BLaER1 (cell line): ENCODE results near the gene SGTA.

Source experiments
- H3K27ac ChIP-seq: shearing (Covaris generic); formaldehyde crosslinking; 2 replicates; pipeline ENCODE4 v1.8.1; 2022
- H3K27me3 ChIP-seq: shearing (Covaris generic); formaldehyde crosslinking; 2 replicates; pipeline ENCODE4 v1.8.1; 2022
- H3K36me3 ChIP-seq: shearing (Covaris generic); formaldehyde crosslinking; 2 replicates; pipeline ENCODE4 v1.8.1; 2022
- H3K4me1 ChIP-seq: shearing (Covaris generic); formaldehyde crosslinking; 2 replicates; pipeline ENCODE4 v1.8.1; 2022
- H3K4me2 ChIP-seq: shearing (Covaris generic); formaldehyde crosslinking; 2 replicates; pipeline ENCODE4 v1.8.1; 2022
- H3K4me3 ChIP-seq: shearing (Covaris generic); formaldehyde crosslinking; 2 replicates; pipeline ENCODE4 v1.8.1; 2022
- H3K9ac ChIP-seq: shearing (Covaris generic); formaldehyde crosslinking; 2 replicates; pipeline ENCODE4 v1.8.1; 2022
- H3K9me3 ChIP-seq: shearing (Covaris generic); formaldehyde crosslinking; 2 replicates; pipeline ENCODE4 v1.8.1; 2022
- H4K20me1 ChIP-seq: shearing (Covaris generic); formaldehyde crosslinking; 2 replicates; pipeline ENCODE4 v1.8.1; 2022
- Cebpa-rat ChIP-seq: shearing (Covaris generic); IDR thresholded peaks from 2 replicates; pipeline ENCODE4 v1.8.1; 2022

Gene SGTA

DNA sequence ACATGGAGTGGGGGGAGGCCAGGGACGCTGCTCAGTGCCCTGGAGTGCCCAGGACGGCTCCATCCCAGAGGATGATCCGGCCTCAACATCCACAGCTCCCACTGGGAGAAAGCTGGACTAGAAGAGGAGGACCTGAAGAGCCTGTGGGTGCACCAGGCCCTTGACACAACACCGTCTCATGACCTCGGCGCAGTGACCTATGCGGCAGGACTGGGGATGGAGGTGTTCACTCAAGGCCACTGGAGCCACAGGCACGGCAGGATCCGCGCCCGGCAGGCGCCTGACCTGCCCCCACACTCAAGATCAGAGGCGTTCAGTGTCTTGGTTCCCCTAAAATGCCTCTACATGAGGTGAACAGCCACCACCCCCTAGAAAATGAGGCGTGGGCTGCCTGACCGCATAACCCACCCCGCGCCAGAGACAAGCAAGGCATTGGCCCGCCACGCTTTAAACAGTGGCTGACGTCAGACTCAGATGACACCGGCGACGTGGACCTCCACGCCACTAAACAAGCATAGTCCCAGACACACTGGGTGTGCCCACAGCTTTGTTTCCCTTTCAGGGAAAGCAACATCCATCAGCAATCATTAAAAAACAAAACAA, 8.0 kb downstream of the SGTA start:
- H3K27me3 ChIP-seq: no peaks in the 10 kb centered on the region
- H4K20me1 ChIP-seq: peaks cover 95% of the 10 kb centered on the region
- H3K27ac ChIP-seq: peak overlapping the region; percentile 80
- peaks cover 77% of the 10 kb centered on the region for H3K36me3 ChIP-seq
- peak overlapping the region; percentile 73; the same call in 1 of the 2 replicates for H3K9ac ChIP-seq
- H3K4me1 ChIP-seq: peaks cover 75% of the 10 kb centered on the region
- peak overlapping the region; percentile 85 for H3K4me2 ChIP-seq
- no peak for TF ChIP-seq Cebpa-rat
- H3K4me3 ChIP-seq: no peak overlapping the region
- H3K9me3 ChIP-seq: no peaks in the 10 kb centered on the region

DNA sequence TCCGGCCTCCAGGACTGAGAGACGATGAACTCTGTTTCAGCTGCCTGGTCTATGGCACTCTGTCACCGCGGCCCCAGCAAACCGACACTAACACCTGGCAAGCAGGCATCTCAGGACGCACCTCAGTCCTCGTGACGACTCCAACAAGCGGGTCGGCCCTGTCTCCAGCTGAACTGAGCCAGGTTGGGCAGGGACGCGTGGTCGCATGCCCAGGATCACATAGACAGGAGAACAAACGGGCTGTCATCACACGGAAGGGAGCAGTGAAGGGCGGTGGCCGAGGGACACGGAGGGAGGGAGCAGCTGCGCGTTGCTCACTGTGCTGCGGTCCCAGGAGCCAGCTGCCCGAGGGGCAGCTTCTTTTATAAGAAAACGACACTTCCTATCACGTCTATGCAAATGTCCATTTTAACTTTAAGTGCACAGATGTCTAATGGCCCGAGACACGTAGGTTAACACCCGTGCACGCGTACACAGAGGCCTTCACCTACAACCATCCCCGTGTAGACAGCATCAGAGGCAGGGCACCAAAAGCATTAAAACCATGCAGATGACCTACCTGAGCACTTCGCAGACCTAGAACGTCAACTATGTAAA, 8.9 kb downstream of the SGTA start:
- peak overlapping the region; percentile 0; the same call in 1 of the 2 replicates for H3K27ac ChIP-seq
- H3K9me3 ChIP-seq: no peaks in the 10 kb centered on the region
- no peak overlapping the region for H3K9ac ChIP-seq
- peaks cover 75% of the 10 kb centered on the region for H3K4me1 ChIP-seq
- H3K36me3 ChIP-seq: peaks cover 72% of the 10 kb centered on the region
- no peaks in the 10 kb centered on the region for H3K27me3 ChIP-seq
- TF ChIP-seq Cebpa-rat: no peak
- H3K4me2 ChIP-seq: peak overlapping the region; percentile 85
- H4K20me1 ChIP-seq: peaks cover 95% of the 10 kb centered on the region
- no peak overlapping the region for H3K4me3 ChIP-seq

DNA sequence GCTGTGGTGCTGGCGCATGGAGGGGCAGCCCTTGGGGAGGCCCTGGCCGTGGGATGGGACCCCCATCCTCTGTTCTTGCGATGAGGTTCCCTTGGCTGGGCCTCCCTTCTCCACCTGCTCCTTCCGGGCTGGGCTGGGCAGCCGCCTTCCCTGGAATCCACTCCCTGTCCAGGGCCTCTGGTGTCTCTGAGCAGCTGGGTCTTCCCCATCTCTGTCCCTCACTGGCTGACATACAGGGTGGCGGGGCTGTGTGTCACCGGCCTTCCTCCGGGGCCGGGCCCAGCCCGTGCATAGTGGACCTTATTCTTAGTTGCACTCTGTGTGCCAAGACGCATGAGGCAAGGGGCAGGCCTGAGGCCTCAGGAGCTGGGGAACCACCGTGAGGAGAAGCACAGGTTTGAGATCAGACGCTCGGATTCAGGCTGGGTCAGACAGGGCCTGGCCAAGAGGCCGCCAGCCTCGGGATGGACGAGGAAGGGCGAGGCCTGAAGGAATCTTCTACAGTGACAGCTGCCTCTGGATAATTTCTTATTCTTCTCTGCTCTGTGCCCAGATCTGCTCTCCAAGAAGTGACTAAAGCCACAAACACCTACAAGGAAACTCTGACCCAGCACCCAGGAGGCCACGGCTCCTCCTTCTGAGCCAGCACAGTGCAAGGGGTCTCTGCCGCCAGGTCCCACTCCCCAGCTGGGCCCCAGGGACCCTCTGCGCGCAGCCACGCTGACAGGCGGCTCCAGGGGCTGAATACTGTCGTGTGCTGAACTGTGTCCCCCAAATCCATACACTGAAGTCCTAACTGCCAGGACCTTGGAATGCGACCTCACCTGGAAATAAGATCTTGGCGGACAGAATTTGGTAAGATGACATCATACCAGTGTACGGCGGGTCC, 11.0 kb downstream of the SGTA start:
- H3K27me3 ChIP-seq: no peaks in the 10 kb centered on the region
- H3K4me3 ChIP-seq: no peak overlapping the region
- peaks cover 72% of the 10 kb centered on the region for H3K36me3 ChIP-seq
- H3K27ac ChIP-seq: peak overlapping the region; percentile 67
- H3K9me3 ChIP-seq: no peaks in the 10 kb centered on the region
- H3K9ac ChIP-seq: peak overlapping the region; percentile 55; the same call in 1 of the 2 replicates
- peaks cover 68% of the 10 kb centered on the region for H3K4me1 ChIP-seq
- H4K20me1 ChIP-seq: peaks cover 95% of the 10 kb centered on the region
- peak overlapping the region; percentile 86 for H3K4me2 ChIP-seq
- TF ChIP-seq Cebpa-rat: no peak

DNA sequence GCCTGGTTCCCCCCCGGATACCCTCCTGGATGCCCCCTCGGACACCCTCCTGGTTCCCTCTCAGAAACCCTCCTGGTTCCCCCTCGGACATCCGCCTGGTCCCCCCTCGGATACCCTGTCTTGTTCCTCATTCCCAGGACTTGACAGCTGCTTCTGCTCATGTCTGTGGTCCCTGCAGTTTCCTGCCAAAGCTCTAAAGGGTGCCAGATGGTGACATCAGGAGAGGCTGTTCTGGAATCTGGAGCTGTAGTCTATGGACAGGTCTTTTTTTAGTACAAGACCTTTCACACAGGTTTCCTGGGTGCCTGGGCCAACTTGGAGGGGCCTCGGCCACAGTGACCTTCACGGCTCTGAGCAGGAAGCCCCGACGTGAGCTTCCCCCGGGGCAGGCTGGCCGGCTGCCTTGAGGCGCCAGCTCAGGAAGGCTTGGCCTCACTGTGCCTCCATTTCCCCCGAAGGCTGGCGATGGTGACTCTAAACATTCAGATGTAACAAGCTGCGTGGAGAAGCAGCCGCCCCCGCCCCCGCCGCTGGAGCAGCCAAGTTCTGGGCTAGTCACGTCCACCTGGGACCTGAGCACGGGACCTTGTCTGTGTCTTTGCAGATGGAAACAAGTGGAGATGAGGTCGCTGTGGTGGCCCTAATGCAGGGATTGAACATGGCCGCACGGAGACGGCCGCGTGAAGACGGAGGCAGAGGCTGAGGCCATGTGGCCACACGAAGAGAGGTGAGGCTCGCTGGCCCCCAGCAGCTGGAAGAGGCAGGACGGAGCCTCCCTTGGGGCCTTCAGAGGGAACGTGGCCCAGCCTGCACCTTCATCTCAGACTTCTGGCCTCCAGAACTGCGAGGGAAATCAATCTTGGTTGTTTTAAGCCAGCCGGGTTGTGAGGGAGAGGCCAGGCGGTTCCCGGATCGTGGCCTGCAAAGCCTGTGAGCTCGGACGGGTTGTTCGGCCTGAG, 12.7 kb downstream of the SGTA start:
- Histone ChIP-seq H3K4me2 (peak overlapping the region; percentile 86), H3K4me1 (peaks cover 51% of the 10 kb centered on the region), H3K9ac (peak overlapping the region; percentile 49), H4K20me1 (peaks cover 95% of the 10 kb centered on the region), H3K36me3 (peaks cover 80% of the 10 kb centered on the region), H3K27me3 (no peaks in the 10 kb centered on the region), H3K27ac (peak overlapping the region; percentile 77), H3K4me3 (peak overlapping the region; percentile 30; the same call in 1 of the 2 replicates), H3K9me3 (no peaks in the 10 kb centered on the region)
- no peak for TF ChIP-seq Cebpa-rat

DNA sequence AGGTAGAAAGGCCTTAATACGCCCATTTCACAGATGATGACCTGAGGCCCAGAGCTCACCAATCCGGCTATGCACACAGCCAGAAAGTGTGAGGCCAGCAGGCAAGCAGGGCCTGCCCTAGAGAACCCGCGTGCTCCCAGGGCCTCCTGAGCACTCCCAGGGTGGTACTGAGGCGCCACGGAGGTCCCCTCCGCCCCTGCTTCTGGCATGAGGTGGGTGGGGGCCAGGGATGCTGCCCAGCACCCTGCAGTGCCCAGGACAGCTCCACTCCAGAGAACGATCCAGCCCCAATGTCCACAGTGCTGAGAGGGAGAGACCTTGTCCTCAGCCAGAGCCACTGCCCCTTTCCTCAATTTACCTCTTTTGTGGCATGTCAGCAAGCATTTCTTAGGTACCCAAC, 13.9 kb downstream of the SGTA start:
- Histone ChIP-seq H3K4me2 (peak overlapping the region; percentile 86; the same call in 1 of the 2 replicates), H3K4me1 (peaks cover 40% of the 10 kb centered on the region), H3K27ac (peak overlapping the region; percentile 77), H3K9ac (no peak overlapping the region), H3K4me3 (no peak overlapping the region), H3K36me3 (peaks cover 80% of the 10 kb centered on the region), H3K27me3 (no peaks in the 10 kb centered on the region), H4K20me1 (peaks cover 92% of the 10 kb centered on the region), H3K9me3 (no peaks in the 10 kb centered on the region)
- TF ChIP-seq Cebpa-rat: no peak

DNA sequence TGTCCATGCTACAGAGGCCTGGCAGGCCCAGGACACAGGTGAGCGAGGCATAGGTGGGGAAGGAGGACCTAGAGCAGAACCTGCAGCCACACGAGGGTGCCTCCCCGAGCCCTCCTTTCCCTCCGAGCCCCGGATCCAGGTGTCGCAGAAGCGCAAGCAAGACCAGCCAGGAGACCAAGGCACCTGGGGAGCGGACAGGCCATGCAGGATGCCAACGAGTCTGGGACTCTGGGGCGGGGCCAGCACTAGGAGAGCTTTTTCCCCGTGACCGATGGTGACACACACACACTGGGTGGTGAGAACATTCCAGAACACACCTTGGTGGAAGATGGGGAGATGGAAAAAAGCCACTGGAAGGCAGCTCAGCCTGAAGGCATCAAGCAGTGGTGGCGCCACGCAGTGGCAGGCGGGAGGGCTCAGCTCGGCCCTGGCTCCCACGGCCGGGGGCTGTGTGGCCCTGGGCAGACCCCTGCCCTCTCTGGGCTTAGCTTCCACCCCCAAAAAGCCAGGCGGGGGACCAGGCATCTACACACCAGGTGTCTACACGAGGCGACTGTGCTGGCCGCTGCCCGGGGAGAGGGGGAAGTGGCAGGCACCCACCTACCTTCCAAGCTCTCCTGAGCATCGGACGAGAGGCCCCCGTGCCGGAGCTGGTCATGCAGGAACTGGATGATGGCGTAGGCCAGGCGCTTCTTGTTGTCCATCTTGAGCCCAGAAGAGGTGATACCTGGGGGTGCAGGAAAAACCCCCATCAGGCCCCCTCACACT, 14.5 kb downstream of the SGTA start:
- H3K27me3 ChIP-seq: no peaks in the 10 kb centered on the region; the same call in 1 of the 2 replicates
- H4K20me1 ChIP-seq: peaks cover 92% of the 10 kb centered on the region
- no peak overlapping the region for H3K4me3 ChIP-seq
- no peaks in the 10 kb centered on the region for H3K9me3 ChIP-seq
- no peak overlapping the region for H3K4me2 ChIP-seq
- peaks cover 81% of the 10 kb centered on the region for H3K36me3 ChIP-seq
- peaks cover 36% of the 10 kb centered on the region for H3K4me1 ChIP-seq
- TF ChIP-seq Cebpa-rat: no peak
- 0 out of 2 replicates have a peak overlapping the region, but pooled peaks have one; percentile 77 for H3K27ac ChIP-seq
- H3K9ac ChIP-seq: no peak overlapping the region

DNA sequence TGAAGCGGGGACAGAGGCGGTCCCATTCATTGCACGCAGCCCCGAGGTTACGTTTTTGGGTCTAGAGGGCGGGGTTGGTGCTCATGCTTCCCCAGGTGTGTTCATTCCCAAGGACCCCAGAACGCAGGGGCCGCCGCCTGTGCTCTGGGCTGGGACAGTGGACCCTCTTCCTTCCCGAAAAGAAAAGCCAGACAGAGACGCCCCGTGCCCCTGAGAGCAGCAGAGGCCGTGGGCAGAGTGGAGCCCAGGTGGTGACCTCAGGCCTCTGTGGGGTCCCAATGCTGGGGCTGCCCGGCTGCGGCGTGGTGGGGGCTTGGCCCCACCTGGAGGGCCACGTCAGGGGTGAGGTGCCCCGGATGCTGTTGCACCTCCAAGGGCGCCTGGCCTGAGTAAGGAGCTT, 15.4 kb downstream of the SGTA start:
- Histone ChIP-seq H3K4me2 (no peak overlapping the region), H3K36me3 (peaks cover 89% of the 10 kb centered on the region), H3K9ac (no peak overlapping the region), H4K20me1 (peaks cover 97% of the 10 kb centered on the region), H3K4me1 (peaks cover 36% of the 10 kb centered on the region), H3K9me3 (no peaks in the 10 kb centered on the region), H3K4me3 (no peak overlapping the region), H3K27me3 (no peaks in the 10 kb centered on the region; the same call in 1 of the 2 replicates), H3K27ac (no peak overlapping the region)
- TF ChIP-seq Cebpa-rat: no peak

DNA sequence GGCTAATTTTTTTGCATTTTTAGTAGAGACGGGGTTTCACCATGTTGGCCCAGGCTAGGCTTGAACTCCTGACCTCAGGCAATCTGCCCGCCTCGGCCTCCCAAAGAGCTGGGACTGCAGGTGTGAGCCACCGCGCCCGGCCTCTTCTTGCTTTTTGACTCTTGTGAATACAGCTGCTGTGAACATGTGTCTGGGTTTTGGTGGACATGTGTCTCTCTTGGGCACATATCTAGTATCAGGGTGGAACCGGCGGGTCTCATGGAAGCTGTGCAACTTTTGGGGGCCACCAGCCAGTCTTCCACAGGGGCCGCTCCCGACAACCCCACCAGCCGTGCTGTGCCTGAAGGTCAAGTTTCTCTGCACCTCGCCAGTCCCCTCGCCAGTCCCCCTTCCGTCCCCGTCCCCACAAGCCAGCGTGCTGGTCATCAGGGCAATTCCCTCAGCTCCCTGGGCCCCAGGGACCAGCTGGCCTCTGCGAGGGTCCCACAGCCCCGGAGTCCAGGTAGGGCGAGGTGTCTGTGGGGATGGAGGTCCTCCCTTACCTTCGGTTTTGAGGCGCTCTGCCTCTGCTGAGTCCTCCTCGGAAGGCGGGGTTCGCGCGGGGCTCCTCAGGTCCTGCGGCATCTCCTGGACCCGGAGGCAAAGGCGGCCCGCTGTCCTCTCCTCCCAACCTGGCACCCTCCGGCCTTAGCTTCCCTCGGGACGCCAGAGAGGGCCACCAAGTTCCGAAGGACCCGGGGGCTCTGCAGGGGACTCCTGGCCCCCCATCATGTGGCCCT, 16.3 kb downstream of the SGTA start:
- Histone ChIP-seq H3K4me1 (peaks cover 28% of the 10 kb centered on the region), H3K4me3 (no peak overlapping the region), H3K27me3 (no peaks in the 10 kb centered on the region; the same call in 1 of the 2 replicates), H3K9ac (no peak overlapping the region), H3K27ac (no peak overlapping the region), H4K20me1 (peaks cover 97% of the 10 kb centered on the region), H3K4me2 (no peak overlapping the region), H3K9me3 (no peaks in the 10 kb centered on the region), H3K36me3 (peaks cover 89% of the 10 kb centered on the region)
- no peak for TF ChIP-seq Cebpa-rat
